Motor neuron (in vitro differentiated cells): Measurements from ENCODE around the gene CHIA. TPM values are rescaled to one million over a fixed set of nuclear protein-coding genes. Genes with fewer than 3 reads are reported as not detected.
"Not testable (repeated sequence)": the region's sequence is repeated elsewhere in the genome, so short reads cannot be mapped to it uniquely, and the experiment has no call there.

ENCODE experiments used
- ATAC-seq, 8 experiments: fragments of 200-7000 bp; cut with Tn5 transposase; replicated peaks in 6 of 8; 2 replicates each; pipeline ENCODE4 v1.8.0; 2021; ENCODE audit warnings: mild to moderate bottlenecking in 8 of 8, moderate library complexity in 8 of 8
- H3K27ac ChIP-seq, 2 donors: fragments of 250-450 bp; sonication (Bioruptor Pico); 2 replicates each; pipeline ENCODE4 v1.9.0; 2021; ENCODE audit warnings: antibody characterized with exemption in 2 of 2, mild to moderate bottlenecking in 2 of 2, moderate library complexity in 1 of 2
- H3K4me1 ChIP-seq, 2 donors: fragments of 250-450 bp; sonication (Bioruptor Pico); replicated peaks in 1 of 2; 2 replicates each; pipeline ENCODE4 v1.6.1; 2021; ENCODE audit warnings: antibody characterized with exemption in 2 of 2, mild to moderate bottlenecking in 2 of 2, moderate library complexity in 1 of 2
- H3K4me3 ChIP-seq, 5 donors: fragments of 250-450 bp; sonication (Bioruptor Pico); 2 replicates each; pipeline ENCODE4 v1.9.0; 2021; ENCODE audit warnings: antibody characterized with exemption in 5 of 5, mild to moderate bottlenecking in 5 of 5, moderate library complexity in 4 of 5
- WGBS, 10 experiments: fragments of 450-650 bp; shearing (Covaris generic); methylation state at CpG; one replicate each; pipeline ENCODE4 v1.0.0; 2022; 5-methylcytosine and 5-hydroxymethylcytosine counted together
- in situ Hi-C, 9 experiments: fragments of 400-800 bp; cut with MboI; loops; one replicate each; pipeline ENCODE4 v1.15.0; 2021; ENCODE audit warnings: low sequenced_read_pairs in 9 of 9, low pct_unique_long_range_greater_than_20kb in 2 of 9; ENCODE audit not compliant: unreplicated experiment in 9 of 9
- total RNA-seq, 8 experiments: library from RNA; unstranded; fragments of 300-600 nt; gene quantifications; 2 replicates each; pipeline versions ENCODE4 v1.2.3 to v1.2.4, GENCODE V29; 2022

Gene CHIA
- total RNA-seq, 8 experiments from 2014 or later, result 0.09 to 0.47 (median 0.16) TPM; not detected in 4

DNA sequence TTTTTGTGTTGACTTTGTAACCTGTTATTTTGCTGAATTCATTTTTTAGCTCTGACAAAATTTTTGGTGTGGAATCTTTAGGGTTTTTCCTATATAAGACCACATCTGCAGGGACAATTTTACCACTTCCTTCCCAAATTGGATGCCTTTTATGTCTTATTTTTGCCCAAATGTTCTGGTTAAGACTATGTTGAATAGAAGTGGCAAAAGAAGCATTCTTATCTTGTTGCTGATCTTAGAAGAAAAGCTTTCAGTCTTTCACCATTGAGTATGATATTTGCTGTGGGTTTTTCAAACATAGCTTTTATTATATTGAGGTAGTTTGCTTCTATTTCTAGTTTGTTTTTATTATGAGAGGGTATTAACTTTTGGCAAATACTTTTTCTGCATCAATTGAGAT lies 3.7 kb downstream of the CHIA start:
- in situ Hi-C loops, result no loop called here
- Histone ChIP-seq H3K4me3 (no peak overlapping the region), H3K27ac (no peak overlapping the region), H3K4me1 (no peaks in the 10 kb centered on the region)
- no peak for ATAC-seq

- Histone ChIP-seq H3K4me3 (no peak overlapping the region), H3K4me1 (no peaks in the 10 kb centered on the region), H3K27ac (no peak overlapping the region)
- in situ Hi-C loops, result no loop called here
- 8 to 92% (median 83%) methylated on average over 3 of the region's 3 CpGs; no CpG with 5 or more reads in 1 of the 10 experiments for WGBS, 10 experiments
- no peak for ATAC-seq
Measured at GRCh38 chr1:111302374-111302773, 11.7 kb downstream of the CHIA start.

GRCh38 chr1:111309690-111310089 lies 19.0 kb downstream of the CHIA start:
- Histone ChIP-seq H3K4me3 (no peak overlapping the region), H3K4me1 (no peaks in the 10 kb centered on the region), H3K27ac (no peak overlapping the region)
- ATAC-seq, result no peak
- in situ Hi-C loops, result no loop called here
- 0 to 97% (median 11%) methylated on average over 1 to 2 of the region's 2 CpGs for WGBS, 10 experiments

DNA sequence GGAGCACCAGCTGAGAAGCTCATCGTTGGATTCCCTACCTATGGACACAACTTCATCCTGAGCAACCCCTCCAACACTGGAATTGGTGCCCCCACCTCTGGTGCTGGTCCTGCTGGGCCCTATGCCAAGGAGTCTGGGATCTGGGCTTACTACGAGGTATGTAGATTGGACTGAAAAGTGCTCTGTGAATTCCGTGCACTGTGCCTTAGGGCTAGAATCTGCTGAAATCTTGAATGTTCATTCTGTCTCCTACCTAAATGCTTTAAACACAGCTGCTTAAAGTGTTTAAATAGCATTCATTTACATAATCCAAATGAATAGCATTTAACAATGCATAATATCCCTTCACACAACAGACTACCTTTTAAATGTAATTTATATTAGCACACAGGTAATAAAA lies 27.9 kb downstream of the CHIA start:
- in situ Hi-C loops, result no loop called here
- Histone ChIP-seq H3K4me3 (no peak overlapping the region), H3K27ac (no peak overlapping the region), H3K4me1 (no peaks in the 10 kb centered on the region)
- WGBS, 10 experiments, result 0 to 100% (median 71%) methylated on average over 1 to 3 of the region's 3 CpGs; no CpG with 5 or more reads in 3 of the 10 experiments
- peak in 2 of 8 experiments; percentile 33 to 89 for ATAC-seq

GRCh38 chr1:111320066-111320879 lies 29.6 kb downstream of the CHIA start:
- 20 to 100% (median 77%) methylated on average over 1 to 12 of the region's 12 CpGs; no CpG with 5 or more reads in 2 of the 10 experiments for WGBS, 10 experiments
- in situ Hi-C loops, result loop anchor here in 1 of 9 experiments (10.0 kb wide), 1 partner anchor 95 kb away; the partner anchor contains the start of gene CHI3L2
- Histone ChIP-seq H3K27ac (no peak overlapping the region), H3K4me1 (no peaks in the 10 kb centered on the region), H3K4me3 (no peak overlapping the region)
- ATAC-seq, result peak in 1 of 8 experiments; percentile 15

DNA sequence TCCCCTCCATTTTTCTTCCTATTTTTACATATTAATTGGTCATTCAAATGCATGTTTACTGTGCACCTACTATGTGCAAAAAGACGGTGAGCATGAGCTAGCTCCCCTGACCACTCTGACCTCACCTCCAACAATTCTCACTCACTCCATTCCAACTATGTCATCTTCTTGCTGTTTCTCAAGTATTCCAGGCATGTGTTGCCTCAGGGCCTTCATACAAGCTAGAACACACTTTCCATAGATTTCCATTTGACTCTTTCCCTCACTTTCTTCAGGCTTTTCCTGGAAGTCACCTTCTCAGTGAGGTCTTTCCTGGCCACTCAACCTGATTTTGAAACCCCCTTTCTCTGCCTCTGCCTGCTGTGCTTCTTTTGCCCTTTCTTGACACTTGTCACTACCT lies 32.6 kb downstream of the CHIA start:
- peak in 3 of 8 experiments; percentile 16 to 61 (median 57) for ATAC-seq
- Histone ChIP-seq H3K4me1 (no peaks in the 10 kb centered on the region), H3K4me3 (no peak overlapping the region), H3K27ac (no peak overlapping the region)
- in situ Hi-C loops, result loop anchor here in 1 of 9 experiments (10.0 kb wide), 1 partner anchor 98 kb away; the partner anchor contains the start of gene CHI3L2
- whole genome bisulfite sequencing, 10 experiments, result 0 to 100% (median 63%) methylated on average over 1 of the region's 1 CpG; no CpG with 5 or more reads in 1 of the 10 experiments

DNA sequence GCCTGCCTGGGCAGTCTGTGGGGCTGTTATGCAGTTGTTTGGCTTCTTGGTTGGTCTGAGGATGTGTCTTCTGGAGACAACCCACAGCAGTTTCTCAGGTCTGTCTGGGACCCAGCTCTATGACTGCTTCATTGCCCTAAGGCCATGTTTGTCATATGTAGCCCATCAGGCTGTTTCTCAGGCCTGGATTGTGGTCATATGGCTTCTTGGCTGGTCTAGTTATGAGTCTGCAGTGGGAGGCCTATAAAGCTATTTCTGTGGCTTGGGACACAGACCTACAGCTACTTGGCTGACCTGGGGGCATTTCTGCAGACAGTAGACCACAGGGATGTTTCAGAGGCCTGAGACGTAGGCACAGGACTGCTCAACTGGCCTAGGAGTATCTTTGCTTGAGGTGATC lies 41.5 kb downstream of the CHIA start:
- 60 to 85% methylated on average over 1 of the region's 1 CpG; no CpG with 5 or more reads in 8 of the 10 experiments for WGBS, 10 experiments
- Histone ChIP-seq H3K4me3 (no peak overlapping the region), H3K4me1 (no peaks in the 10 kb centered on the region), H3K27ac (no peak overlapping the region)
- no peak for ATAC-seq
- in situ Hi-C loops, result no loop called here

- no peaks in the 10 kb centered on the region for H3K4me1 ChIP-seq
- H3K27ac ChIP-seq, result no peak overlapping the region
- 0 to 46% (median 11%) methylated on average over 2 of the region's 2 CpGs for WGBS, 10 experiments
- no peak overlapping the region for H3K4me3 ChIP-seq
- in situ Hi-C loops, result no loop called here
- peak in 3 of 8 experiments; percentile 43 to 79 (median 72) for ATAC-seq
Measured at GRCh38 chr1:111334169-111334568, 43.5 kb downstream of the CHIA start.

- in situ Hi-C loops, H3K27ac ChIP-seq, H3K4me3 ChIP-seq, ATAC-seq, H3K4me1 ChIP-seq: not testable (repeated sequence)
- 5 to 96% (median 81%) methylated on average over 3 to 9 of the region's 15 CpGs; no CpG with 5 or more reads in 2 of the 10 experiments for WGBS, 10 experiments
Measured at GRCh38 chr1:111335214-111335877, 44.7 kb downstream of the CHIA start.

GRCh38 chr1:111338849-111339248 lies 48.2 kb downstream of the CHIA start:
- in situ Hi-C loops, H3K27ac ChIP-seq, H3K4me1 ChIP-seq, H3K4me3 ChIP-seq, ATAC-seq: not testable (repeated sequence)
- 60% methylated on average over 1 of the region's 2 CpGs; no CpG with 5 or more reads in 9 of the 10 experiments for WGBS, 10 experiments

DNA sequence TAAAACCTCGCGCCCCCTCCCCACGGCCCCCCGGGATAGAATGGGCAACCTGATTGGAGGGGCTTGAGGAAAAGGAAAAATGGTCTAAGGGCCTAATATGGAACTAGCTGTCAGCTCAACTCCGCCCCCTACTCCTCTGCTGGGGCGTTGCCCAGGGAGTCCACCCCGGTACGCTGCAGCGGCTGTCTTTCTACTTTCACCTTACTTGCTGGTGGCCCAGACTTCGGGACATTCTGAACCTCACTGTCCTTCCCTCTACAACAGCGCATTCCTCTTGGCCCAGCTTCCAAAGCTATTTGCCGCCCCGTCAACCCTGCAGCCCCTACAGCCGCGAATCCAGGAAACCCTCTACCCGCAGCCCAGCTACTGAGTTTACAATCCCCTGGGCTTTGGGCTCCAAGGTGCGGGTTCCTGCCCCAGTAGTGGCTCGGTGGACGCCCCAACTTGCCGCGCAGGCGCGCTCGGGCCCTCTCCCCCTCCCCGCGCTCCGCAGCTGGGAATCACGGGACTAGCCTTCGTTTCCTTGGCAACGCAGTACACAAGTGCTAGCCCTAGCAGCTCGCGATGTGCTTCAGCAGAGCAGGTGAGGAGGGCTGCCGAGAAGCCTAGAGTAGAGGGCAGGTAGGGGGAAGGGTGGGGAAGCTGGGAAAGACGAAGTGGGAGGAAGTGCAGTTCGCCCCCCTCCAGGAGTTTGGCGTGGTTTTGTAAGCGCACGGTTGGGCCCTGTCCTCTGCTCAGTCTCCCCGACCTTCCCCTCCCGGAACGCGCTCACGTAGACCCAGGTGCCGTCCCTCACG lies 55.6 kb downstream of the CHIA start:
- peak; percentile 95 to 98 (median 97) for ATAC-seq
- Histone ChIP-seq H3K4me3 (peak overlapping the region; percentile 39 to 58 (median 54)), H3K27ac (peak overlapping the region in 1 of 2 donors; percentile 10), H3K4me1 (no peaks in the 10 kb centered on the region)
- 0 to 4% (median 1%) methylated on average over 2 to 20 of the region's 45 CpGs; no CpG with 5 or more reads in 5 of the 10 experiments for WGBS, 10 experiments
- in situ Hi-C loops, result no loop called here

- 22 to 79% (median 68%) methylated on average over 2 to 6 of the region's 6 CpGs; no CpG with 5 or more reads in 2 of the 10 experiments for WGBS, 10 experiments
Measured at GRCh38 chr1:111347026-111347425, 56.4 kb downstream of the CHIA start.

DNA sequence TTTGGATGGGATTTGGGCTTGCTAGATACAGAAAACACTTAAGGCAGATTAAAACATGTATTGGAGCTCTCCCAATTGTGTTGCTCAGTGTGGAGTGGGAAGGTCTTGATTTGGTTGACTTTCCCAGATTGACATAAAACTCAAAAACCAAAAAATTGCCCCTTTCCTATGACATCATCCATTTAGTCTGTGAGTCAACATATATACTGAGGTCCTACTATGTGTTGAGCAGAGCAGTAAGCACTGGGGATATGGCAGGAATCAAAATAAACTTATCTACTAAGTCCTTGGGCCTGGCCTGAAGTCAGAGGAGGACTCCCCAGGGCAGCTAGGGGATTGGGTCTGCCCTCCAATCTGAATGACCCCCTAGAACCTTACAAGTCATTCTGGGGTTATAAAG lies 61.0 kb downstream of the CHIA start:
- ATAC-seq, result no peak
- Histone ChIP-seq H3K4me3 (no peak overlapping the region), H3K27ac (no peak overlapping the region), H3K4me1 (no peaks in the 10 kb centered on the region)
- in situ Hi-C loops, result no loop called here

More at GRCh38 chr1:111347026-111347425, 56.4 kb downstream of the CHIA start:
- no peak for ATAC-seq
- H3K4me3 ChIP-seq, result peak overlapping the region in 4 of 5 donors; percentile 39 to 58 (median 56)
- in situ Hi-C loops, result no loop called here
- no peaks in the 10 kb centered on the region for H3K4me1 ChIP-seq
- no peak overlapping the region for H3K27ac ChIP-seq
